WERI-Rb-1 (cell line): ENCODE data around the gene RSPH1.
A peak's percentile ranks its signal among the peaks of the same experiment; 100 is the strongest.

Experiments used
- DNase-seq: peaks from one replicate; pipeline ENCODE4 v3.0.0-alpha.2; 2020
- H3K27ac ChIP-seq: fragments of 250-450 bp; sonication (Bioruptor Pico); 2 replicates; pipeline ENCODE4 v1.5.1; 2020; ENCODE audit warnings: mild to moderate bottlenecking, moderate library complexity
- H3K27me3 ChIP-seq: fragments of 250-450 bp; sonication (Bioruptor Pico); 2 replicates; pipeline ENCODE4 v1.5.1; 2021; ENCODE audit warnings: mild to moderate bottlenecking, low read depth, moderate library complexity; ENCODE audit not compliant: insufficient read depth, severe bottlenecking
- H3K36me3 ChIP-seq: fragments of 250-450 bp; sonication (Bioruptor Pico); 2 replicates; pipeline ENCODE4 v1.5.1; 2020; ENCODE audit warnings: mild to moderate bottlenecking, moderate library complexity
- H3K4me3 ChIP-seq: 2 replicates; pipeline ENCODE4 v1.5.1; 2011; ENCODE audit warnings: low read depth, mild to moderate bottlenecking, control low read depth, low read length
- H3K9me3 ChIP-seq: fragments of 250-450 bp; sonication (Bioruptor Pico); 2 replicates; pipeline ENCODE4 v1.5.1; 2021; ENCODE audit warnings: mild to moderate bottlenecking, moderate library complexity; ENCODE audit not compliant: severe bottlenecking
- TF ChIP-seq, protein P1 (sequence below): IDR thresholded peaks from 2 replicates; pipeline ENCODE4 v1.5.1; 2011; ENCODE audit warnings: low read depth, mild to moderate bottlenecking, control low read depth, inconsistent platforms, low read length

The RSPH1 gene

DNA sequence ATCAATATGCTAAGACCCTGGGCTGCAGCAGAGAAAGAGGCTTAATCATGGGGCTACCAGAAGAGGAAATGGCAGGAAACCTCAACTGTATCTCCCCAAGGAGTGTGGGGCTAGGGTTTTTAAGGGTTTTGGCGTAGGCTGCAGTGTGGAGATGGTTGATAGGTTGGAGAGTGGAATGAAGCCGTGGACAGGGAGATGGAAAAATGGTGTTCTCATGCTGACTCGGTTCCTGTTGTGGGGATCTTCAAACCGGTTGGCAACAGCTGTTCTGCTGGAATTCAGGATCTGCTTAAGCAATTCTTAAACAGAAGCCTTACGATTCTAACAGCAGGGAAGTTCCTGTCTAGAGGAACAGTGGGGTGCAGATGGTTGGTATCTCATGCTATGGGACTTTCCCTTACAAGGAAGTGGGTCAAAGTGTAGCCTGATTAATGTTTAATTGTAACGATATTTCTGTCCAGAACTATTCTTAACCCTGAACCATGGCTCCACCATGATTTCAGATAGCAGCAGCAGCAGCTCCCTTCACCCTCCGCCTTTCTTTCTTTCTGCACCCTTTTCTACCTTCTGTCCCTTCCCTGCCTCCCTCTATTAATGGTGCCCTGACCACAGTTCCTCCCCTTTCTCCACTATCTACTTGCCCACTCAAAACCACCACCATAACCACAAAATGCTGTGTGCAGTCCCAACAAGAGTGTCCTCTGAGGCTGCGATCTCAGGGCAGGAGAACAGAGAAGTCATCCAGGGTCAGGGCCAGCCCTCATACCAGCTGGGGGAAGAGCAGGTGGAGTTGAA, 30.8 kb downstream of the RSPH1 start:
- Histone ChIP-seq H3K36me3 (no peaks in the 10 kb centered on the region), H3K9me3 (no peaks in the 10 kb centered on the region), H3K27me3 (peaks cover 2% of the 10 kb centered on the region), H3K27ac (no peak overlapping the region), H3K4me3 (no peak overlapping the region)
- no peak for DNase-seq
- TF ChIP-seq, protein P1, sequence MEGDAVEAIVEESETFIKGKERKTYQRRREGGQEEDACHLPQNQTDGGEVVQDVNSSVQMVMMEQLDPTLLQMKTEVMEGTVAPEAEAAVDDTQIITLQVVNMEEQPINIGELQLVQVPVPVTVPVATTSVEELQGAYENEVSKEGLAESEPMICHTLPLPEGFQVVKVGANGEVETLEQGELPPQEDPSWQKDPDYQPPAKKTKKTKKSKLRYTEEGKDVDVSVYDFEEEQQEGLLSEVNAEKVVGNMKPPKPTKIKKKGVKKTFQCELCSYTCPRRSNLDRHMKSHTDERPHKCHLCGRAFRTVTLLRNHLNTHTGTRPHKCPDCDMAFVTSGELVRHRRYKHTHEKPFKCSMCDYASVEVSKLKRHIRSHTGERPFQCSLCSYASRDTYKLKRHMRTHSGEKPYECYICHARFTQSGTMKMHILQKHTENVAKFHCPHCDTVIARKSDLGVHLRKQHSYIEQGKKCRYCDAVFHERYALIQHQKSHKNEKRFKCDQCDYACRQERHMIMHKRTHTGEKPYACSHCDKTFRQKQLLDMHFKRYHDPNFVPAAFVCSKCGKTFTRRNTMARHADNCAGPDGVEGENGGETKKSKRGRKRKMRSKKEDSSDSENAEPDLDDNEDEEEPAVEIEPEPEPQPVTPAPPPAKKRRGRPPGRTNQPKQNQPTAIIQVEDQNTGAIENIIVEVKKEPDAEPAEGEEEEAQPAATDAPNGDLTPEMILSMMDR = no peak

DNA sequence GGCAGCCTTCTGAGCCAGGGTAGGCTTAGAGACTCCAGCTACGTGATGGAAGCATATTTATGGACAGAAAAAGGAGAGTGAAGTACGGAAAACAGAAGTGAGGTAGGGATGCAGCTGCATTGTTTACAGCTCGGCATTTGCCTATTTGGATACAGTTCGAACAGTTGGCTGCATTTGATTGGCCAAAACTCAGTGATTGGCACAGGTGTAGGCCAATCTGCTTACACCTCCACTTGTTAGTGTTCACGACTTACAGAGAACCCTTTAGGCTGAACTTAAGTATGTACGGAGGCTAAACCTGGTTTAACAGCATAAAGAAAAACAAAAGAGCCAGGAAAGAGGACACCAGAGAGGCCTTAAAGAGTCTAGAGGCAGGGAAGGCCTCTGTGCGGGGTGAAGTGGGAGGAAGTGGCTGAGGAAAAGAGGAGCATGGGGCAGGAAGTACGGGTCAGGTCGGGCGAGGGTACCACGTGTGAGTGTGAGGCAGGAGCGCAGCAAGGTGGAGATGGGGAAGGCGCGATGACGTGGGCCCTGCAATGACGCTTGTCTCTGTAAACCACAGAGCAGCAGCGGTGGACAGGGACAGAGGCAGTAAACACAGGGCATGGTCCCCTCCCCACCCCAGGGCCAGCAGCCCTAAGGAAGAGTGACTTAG, 32.0 kb downstream of the RSPH1 start:
- Histone ChIP-seq H3K36me3 (no peaks in the 10 kb centered on the region), H3K4me3 (no peak overlapping the region), H3K9me3 (no peaks in the 10 kb centered on the region), H3K27ac (no peak overlapping the region), H3K27me3 (peaks cover 2% of the 10 kb centered on the region)
- DNase-seq = peak; percentile 75
- TF ChIP-seq, protein P1 = no peak

DNA sequence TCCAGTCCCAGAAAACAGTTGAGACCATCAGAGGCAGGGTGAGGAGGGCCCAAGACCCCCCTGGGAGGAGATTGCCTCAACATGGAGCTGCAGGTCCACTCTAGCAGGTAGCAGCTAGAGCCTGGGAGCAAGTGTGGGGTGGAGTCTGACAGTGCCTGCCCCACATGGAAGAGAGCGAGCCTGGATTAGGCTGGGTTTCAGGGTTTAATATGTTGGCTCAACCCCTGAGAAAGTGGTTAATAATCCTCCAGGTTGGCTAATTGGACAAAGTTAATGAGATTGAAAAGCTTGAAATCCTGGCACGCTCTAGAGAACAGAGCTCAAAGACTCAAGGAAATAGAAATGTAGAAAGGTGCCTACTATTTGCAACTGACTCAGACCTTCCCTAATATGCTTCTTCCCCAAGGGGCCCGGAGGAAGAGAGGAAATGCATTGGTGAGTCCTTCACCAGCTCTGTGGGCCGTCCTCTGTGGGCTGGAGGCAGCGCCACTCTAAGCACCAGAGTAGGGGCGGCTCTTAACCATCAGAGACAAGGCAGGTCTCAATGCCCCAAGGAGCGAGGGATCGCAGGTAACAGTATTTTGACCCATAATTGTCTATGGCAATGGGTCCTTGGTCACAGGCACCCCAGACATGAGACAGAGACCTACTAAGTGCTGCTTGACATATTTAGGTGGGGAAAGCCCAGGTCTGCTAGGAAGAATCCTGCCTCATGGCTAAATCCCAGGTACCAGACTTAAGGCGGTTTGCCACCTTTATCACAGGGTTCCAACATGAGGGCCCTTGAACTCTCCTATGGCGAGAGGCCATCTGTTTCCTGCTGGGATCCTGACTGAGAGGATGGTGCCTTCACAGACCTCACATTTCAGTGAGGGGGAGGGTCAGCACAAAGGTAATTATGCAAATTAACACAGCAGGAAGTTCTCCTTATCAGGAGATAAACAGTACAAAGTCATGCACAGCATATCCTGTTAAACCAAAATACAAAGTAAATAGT, 33.8 kb downstream of the RSPH1 start:
- no peaks in the 10 kb centered on the region for H3K36me3 ChIP-seq
- peaks cover 2% of the 10 kb centered on the region for H3K27me3 ChIP-seq
- H3K9me3 ChIP-seq = no peaks in the 10 kb centered on the region
- H3K4me3 ChIP-seq = peak overlapping the region; percentile 9; the same call in 1 of the 2 replicates
- TF ChIP-seq, protein P1 = no peak
- peak overlapping the region; percentile 52 for H3K27ac ChIP-seq
- peak; percentile 78 for DNase-seq

DNA sequence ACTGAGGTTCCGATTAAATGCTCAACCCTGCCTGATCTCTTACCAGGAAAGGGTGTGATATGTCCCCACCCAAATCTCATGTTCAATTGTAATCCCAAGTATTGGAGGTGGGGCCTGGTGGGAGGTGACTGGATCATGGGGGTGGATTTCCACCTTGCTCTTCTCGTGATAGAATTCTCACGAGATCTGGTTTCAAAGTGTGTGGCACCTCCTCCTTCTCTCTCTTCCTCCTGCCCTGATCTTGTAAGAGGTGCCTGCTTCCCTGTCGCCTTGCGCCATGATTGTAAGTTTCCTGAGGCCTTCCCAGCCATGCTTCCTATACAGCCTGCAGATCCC, 34.9 kb downstream of the RSPH1 start:
- Histone ChIP-seq H3K27ac (no peak overlapping the region), H3K36me3 (no peaks in the 10 kb centered on the region), H3K9me3 (no peaks in the 10 kb centered on the region), H3K4me3 (no peak overlapping the region), H3K27me3 (peaks cover 2% of the 10 kb centered on the region)
- TF ChIP-seq, protein P1 = no peak
- no peak for DNase-seq

DNA sequence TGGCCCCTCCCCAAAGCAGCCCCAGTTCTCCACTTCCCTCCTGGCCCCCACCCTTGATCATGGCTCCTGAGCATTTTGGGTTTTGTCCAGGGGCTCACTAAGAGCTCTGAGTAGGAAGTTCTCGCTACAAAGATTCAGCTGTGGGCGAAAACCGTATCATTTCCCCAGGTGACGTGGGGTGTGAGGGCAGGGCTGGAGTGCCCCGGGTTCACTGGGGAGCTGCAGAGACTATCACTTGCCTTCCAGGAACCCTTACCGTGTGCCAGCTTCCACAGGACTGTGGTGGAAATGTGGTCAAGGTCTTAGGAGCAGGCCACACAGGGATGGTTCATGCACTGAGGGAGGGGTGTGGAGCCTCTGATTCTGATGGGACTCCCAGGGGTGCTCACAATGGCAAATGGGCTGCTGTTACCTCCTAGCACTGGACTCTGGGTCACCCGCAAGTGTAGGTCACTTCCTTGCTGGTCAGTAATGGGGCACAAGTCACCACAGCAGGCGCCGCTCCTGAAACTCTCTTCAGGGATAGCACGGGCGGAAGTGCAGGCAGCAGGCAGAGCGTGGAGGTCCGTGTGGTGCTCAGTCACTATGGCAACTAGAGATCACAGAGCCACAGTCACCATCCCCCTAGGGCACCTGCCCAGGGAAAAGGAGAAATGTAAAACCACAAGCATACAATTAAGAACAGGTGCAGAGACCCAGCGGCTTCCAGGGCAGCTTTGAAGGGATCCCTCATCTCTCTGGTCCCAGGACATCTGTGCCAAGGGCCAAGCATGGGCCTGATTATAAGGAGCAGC, 35.4 kb downstream of the RSPH1 start:
- peaks cover 2% of the 10 kb centered on the region for H3K27me3 ChIP-seq
- H3K9me3 ChIP-seq = no peaks in the 10 kb centered on the region
- TF ChIP-seq, protein P1 = no peak
- DNase-seq = peak; percentile 46
- H3K27ac ChIP-seq = no peak overlapping the region
- no peak overlapping the region for H3K4me3 ChIP-seq
- H3K36me3 ChIP-seq = no peaks in the 10 kb centered on the region
